K562 (cell line): ENCODE data around the gene CTNNA3. TPM values are rescaled to one million over a fixed set of nuclear protein-coding genes. Genes with fewer than 3 reads are reported as not detected.

Source experiments
- ATAC-seq: fragments of 200-7000 bp; cut with Tn5 transposase; 3 replicates; pipeline ENCODE4 v1.9.1; 2020; ENCODE audit warnings: moderate library complexity
- BruUV-seq: library from RNA; stranded (reverse); fragments of 400-500 nt; replicated peaks from 2 replicates; lab custom pipeline; 2021; lab: Mats Ljungman, UMichigan
- CTCF ChIA-PET: fragments of 300-600 bp; formaldehyde crosslinking; extraction: SDS; loops from one replicate; lab custom pipeline; 2021; ENCODE audit warnings: low intra/inter-chr PET ratio; lab: Yijun Ruan, JAX
- POLR2A ChIA-PET: fragments of 300-600, 350-650 bp; sonication (Branson Sonifier 250); formaldehyde crosslinking; extraction: SDS; loops from one replicate; lab custom pipeline; 2021; ENCODE audit warnings: antibody characterized with exemption, inconsistent platforms; lab: Yijun Ruan, JAX
- DNase-seq, 4 experiments: peaks; one replicate each; pipeline versions ENCODE4 v3.0.0 to v3.0.0-alpha.2; 2011 to 2018; ENCODE audit warnings: low spot score in 3 of 4, mixed read lengths in 3 of 4; ENCODE audit errors: extremely low read depth in 1 of 4
- FAIRE-seq: peaks from 2 replicates; lab custom pipeline; 2011; peaks lifted over from hg19 to GRCh38; lab: Jason Lieb, UNC
- H2AFZ ChIP-seq: 2 replicates; pipeline ENCODE4 v1.6.0; 2011; ENCODE audit warnings: low read depth, low read length, control low read depth, inconsistent platforms
- H3K27ac ChIP-seq: fragments of 200-600 bp; 3 replicates; pipeline ENCODE4 v1.8.0; 2011; ENCODE audit warnings: low read depth, mild to moderate bottlenecking, control low read depth, inconsistent platforms, low read length, moderate library complexity, mixed read lengths; ENCODE audit errors: extremely low read depth
- H3K27me3 ChIP-seq, 2 experiments: fragments of 300-600 bp in 1 of 2; 2 replicates in 1 of 2; 3 replicates in 1 of 2; pipeline versions ENCODE4 v1.6.0 to v1.8.0; 2011; ENCODE audit warnings: inconsistent platforms in 2 of 2, low read length in 2 of 2, mild to moderate bottlenecking in 1 of 2, mixed read lengths in 1 of 2, moderate library complexity in 1 of 2; ENCODE audit not compliant: control insufficient read depth in 2 of 2, insufficient read depth in 2 of 2
- H3K36me3 ChIP-seq: fragments of 300-600 bp; 3 replicates; pipeline ENCODE4 v1.8.0; 2011; ENCODE audit warnings: mild to moderate bottlenecking, low read length, inconsistent platforms; ENCODE audit not compliant: control insufficient read depth, insufficient read depth
- H3K4me1 ChIP-seq, 2 experiments: fragments of 200-600 bp in 1 of 2; replicated peaks in 1 of 2; 2 replicates in 1 of 2; 3 replicates in 1 of 2; pipeline versions ENCODE4 v1.5.1 to v1.8.0; 2011; ENCODE audit warnings: inconsistent platforms in 2 of 2, low read length in 2 of 2, mild to moderate bottlenecking in 1 of 2, mixed read lengths in 1 of 2, moderate library complexity in 1 of 2; ENCODE audit not compliant: control insufficient read depth in 2 of 2, insufficient read depth in 2 of 2
- H3K4me2 ChIP-seq: 2 replicates; pipeline ENCODE4 v1.6.1; 2011; ENCODE audit warnings: low read length, control low read depth, inconsistent platforms, mixed read lengths; ENCODE audit not compliant: insufficient read depth
- H3K4me3 ChIP-seq: fragments of 200-600 bp; sonication (generic), shearing (Covaris generic); 2 replicates; pipeline ENCODE4 v1.5.1; 2016; ENCODE audit warnings: control low read depth, inconsistent platforms
- H3K79me2 ChIP-seq: fragments of 200-600 bp; 3 replicates; pipeline ENCODE4 v1.8.0; 2011; ENCODE audit warnings: low read length, inconsistent platforms; ENCODE audit not compliant: control insufficient read depth, insufficient read depth
- H3K9ac ChIP-seq, 2 experiments: 2 replicates each; pipeline versions ENCODE4 v1.6.0 to v1.6.1; 2011; ENCODE audit warnings: low read depth in 2 of 2, low read length in 2 of 2, control low read depth in 1 of 2, inconsistent platforms in 1 of 2, mild to moderate bottlenecking in 1 of 2, mixed read lengths in 1 of 2; ENCODE audit not compliant: insufficient read depth in 1 of 2
- H3K9me1 ChIP-seq: one replicate; pipeline ENCODE4 v1.6.0; 2011; ENCODE audit warnings: inconsistent platforms, mild to moderate bottlenecking, low read length, moderate library complexity; ENCODE audit not compliant: control insufficient read depth, insufficient read depth
- H3K9me3 ChIP-seq: replicated peaks from 2 replicates; pipeline ENCODE4 v1.5.1; 2011; ENCODE audit warnings: low read depth, low read length, inconsistent platforms; ENCODE audit not compliant: control insufficient read depth, insufficient read depth
- H4K20me1 ChIP-seq: replicated peaks from 2 replicates; pipeline ENCODE4 v1.6.1; 2011; ENCODE audit warnings: low read length, inconsistent platforms, mixed read lengths; ENCODE audit not compliant: control insufficient read depth, insufficient read depth
- CTCFL ChIP-seq: IDR thresholded peaks from 2 replicates; pipeline ENCODE4 v1.6.1; 2011; ENCODE audit warnings: borderline replicate concordance, low read depth, mild to moderate bottlenecking, moderate library complexity, low read length; ENCODE audit not compliant: insufficient read depth, poor library complexity, severe bottlenecking
- EHMT2 ChIP-seq: fragments of 450-650 bp; IDR thresholded peaks from 2 replicates; pipeline ENCODE4 v1.6.1; 2018; ENCODE audit warnings: antibody characterized with exemption
- ELF2 ChIP-seq: fragments of 250-450 bp; sonication (Bioruptor Pico); IDR thresholded peaks from 2 replicates; pipeline ENCODE4 v1.5.0; 2021; ENCODE audit warnings: mild to moderate bottlenecking
- HEY1 ChIP-seq: fragments of 250-450 bp; sonication (Bioruptor Pico); IDR thresholded peaks from 2 replicates; pipeline ENCODE4 v1.5.0; 2020; ENCODE audit warnings: mild to moderate bottlenecking, moderate library complexity, borderline replicate concordance
- L3MBTL2 ChIP-seq: fragments of 450-650 bp; IDR thresholded peaks from 2 replicates; pipeline ENCODE4 v1.6.1; 2016; ENCODE audit warnings: mild to moderate bottlenecking, moderate library complexity
- MTF1 ChIP-seq: fragments of 250-450 bp; sonication (Bioruptor Pico); IDR thresholded peaks from 2 replicates; pipeline ENCODE4 v1.9.0; 2021; ENCODE audit warnings: moderate library complexity, mild to moderate bottlenecking, inconsistent platforms, borderline replicate concordance
- PCBP1 ChIP-seq: fragments of 200-400 bp; formaldehyde crosslinking; IDR thresholded peaks from 2 replicates; pipeline ENCODE4 v1.6.1; 2018; ENCODE audit warnings: mild to moderate bottlenecking, low read depth, low read length; ENCODE audit not compliant: poor library complexity, severe bottlenecking
- RFX5 ChIP-seq: IDR thresholded peaks from 2 replicates; pipeline ENCODE4 v1.6.1; 2011; ENCODE audit warnings: low read depth, mild to moderate bottlenecking, improper control_type of control experiment, low read length
- SMC3 ChIP-seq: conservative IDR thresholded peaks from 2 replicates; pipeline ENCODE4 v1.6.1; 2011; ENCODE audit warnings: low read depth, low read length, improper control_type of control experiment; ENCODE audit not compliant: insufficient read depth
- SNAPC5 ChIP-seq: fragments of 250-450 bp; sonication (Bioruptor Pico); IDR thresholded peaks from 2 replicates; pipeline ENCODE4 v1.8.0; 2021; ENCODE audit warnings: moderate library complexity, mild to moderate bottlenecking, inconsistent platforms
- SNRNP70 ChIP-seq: fragments of 200-400 bp; formaldehyde crosslinking; optimal IDR thresholded peaks from 2 replicates; pipeline ENCODE3; 2017; ENCODE audit warnings: low read depth, low read length
- STAG1 ChIP-seq: sonication (generic); formaldehyde crosslinking; IDR thresholded peaks from 2 replicates; pipeline ENCODE4 v1.5.0; 2020; ENCODE audit warnings: missing genetic modification reagents, borderline replicate concordance
- USF1 ChIP-seq: sonication (generic); formaldehyde crosslinking; IDR thresholded peaks from 2 replicates; pipeline ENCODE4 v1.9.0; 2022; ENCODE audit warnings: mild to moderate bottlenecking, missing genetic modification reagents
- ZNF239 ChIP-seq: fragments of 250-450 bp; sonication (Bioruptor Pico); IDR thresholded peaks from 2 replicates; pipeline ENCODE4 v1.4.0; 2020; ENCODE audit warnings: mild to moderate bottlenecking
- ZNF512 ChIP-seq: IDR thresholded peaks from 2 replicates; pipeline ENCODE4 v1.6.1; 2016; ENCODE audit warnings: missing genetic modification characterization, missing compliant biosample characterization
- ZNF707 ChIP-seq: fragments of 250-450 bp; sonication (Bioruptor Pico); conservative IDR thresholded peaks from 2 replicates; pipeline ENCODE4 v1.8.0; 2022; ENCODE audit warnings: inconsistent platforms, mild to moderate bottlenecking, moderate library complexity
- WGBS: fragments of 100-300 bp; shearing (Covaris generic); methylation state at CpG from one replicate; pipeline ENCODE4 v1.1.6; 2016; ENCODE audit warnings: low coverage, mixed read lengths; ENCODE audit not compliant: insufficient coverage; ENCODE audit errors: missing lambda C conversion rate; 5-methylcytosine and 5-hydroxymethylcytosine counted together
- in situ Hi-C: fragments of 300-500 bp; cut with MboI; formaldehyde crosslinking; loops from 4 replicates; pipeline ENCODE4 v1.15.0; 2018; ENCODE audit warnings: inconsistent platforms, mixed read lengths
- intact Hi-C: fragments of 100-400 bp; cut with micrococcal nuclease; formaldehyde crosslinking; loops from 2 replicates; pipeline ENCODE4 v1.14.2; 2022
- polyA plus RNA-seq, 8 experiments: library from polyadenylated mRNA; depleted of rRNA in 4 of 8; stranded (reverse) in 5 of 8; unstranded in 3 of 8; fragments of >200 nt; fragmentation: Nextera tagmentation in 2 of 8; fragmentation: Illumina TruSeq in 1 of 8; extraction: Ambion mirVana in 2 of 8; extraction: Trizol in 1 of 8; gene quantifications; 2 replicates each; pipeline versions ENCODE4 v1.2.1 to v1.2.3, GENCODE V29; 2011 to 2014; ENCODE audit warnings: inconsistent platforms in 1 of 8, missing spikeins in 1 of 8
- total RNA-seq, 7 experiments: library from RNA; depleted of rRNA in 6 of 7; stranded (reverse); fragments of >200 nt in 6 of 7; fragmentation: Illumina TruSeq in 2 of 7; extraction: Trizol in 2 of 7; gene quantifications; 2 replicates each; pipeline versions ENCODE4 v1.2.1 to v1.2.3, GENCODE V29; 2011 to 2021; ENCODE audit warnings: low replicate concordance in 1 of 7

The CTNNA3 gene
- total and polyA plus RNA-seq, 9 of the 15 experiments (the other 6 are each of a cell fraction or from before 2014, with no cell fraction given), result 0.04 TPM; not detected in 8

GRCh38 chr10:66888237-66888636 is 807.8 kb downstream of the CTNNA3 start:
- ChIA-PET CTCF (no interaction called here), POLR2A (interaction anchor here (0.6 kb wide), 1 partner anchor 23 kb away, joined by 4 read pairs; no protein-coding TSS in a partner anchor)
- Histone ChIP-seq H3K4me1 (no peaks in the 10 kb centered on the region), H3K27ac (no peak overlapping the region), H3K9me1 (no peaks in the 10 kb centered on the region), H4K20me1 (no peaks in the 10 kb centered on the region), H3K9me3 (no peaks in the 10 kb centered on the region), H3K79me2 (no peaks in the 10 kb centered on the region), H3K4me3 (no peak overlapping the region), H3K4me2 (no peak overlapping the region), H3K36me3 (no peaks in the 10 kb centered on the region), H2AFZ (no peak overlapping the region), H3K27me3 (no peaks in the 10 kb centered on the region), H3K9ac (no peak overlapping the region)
- ATAC-seq, result no peak
- in situ Hi-C loops (no loop called here), intact Hi-C loops (no loop called here)
- no peak for DNase-seq
- FAIRE-seq, result no peak
- WGBS, result 0% methylated on average over 1 of the region's 1 CpG
- TF ChIP-seq ZNF512 (tag), result no peak
- TF ChIP-seq RFX5, result no peak
- no peak for TF ChIP-seq PCBP1
- TF ChIP-seq SMC3, result no peak
- TF ChIP-seq HEY1 (CRISPR knock-in tag), result no peak
- no peak for TF ChIP-seq ZNF239 (CRISPR knock-in tag)
- no peak for TF ChIP-seq CTCFL
- TF ChIP-seq MTF1, result no peak
- no peak for TF ChIP-seq L3MBTL2
- no peak for TF ChIP-seq ZNF707 (CRISPR knock-in tag)
- TF ChIP-seq SNRNP70, result no peak
- TF ChIP-seq EHMT2, result no peak
- TF ChIP-seq ELF2 (CRISPR knock-in tag), result no peak
- TF ChIP-seq STAG1 (CRISPR knock-in tag), result no peak
- TF ChIP-seq SNAPC5, result no peak
- no peak for TF ChIP-seq USF1 (CRISPR knock-in tag)
- no TSS peak for BruUV-seq
